ENCODE results near the gene CPSF4L. TPM values are rescaled to one million over a fixed set of nuclear protein-coding genes. Genes with fewer than 3 reads are reported as not detected.
A peak's percentile ranks its signal among the peaks of the same experiment; 100 is the strongest.

CPSF4L gene
- total and polyA plus RNA-seq, 7 donors: not detected

GRCh38 chr17:73279704-73280103 lies 18.0 kb upstream of the CPSF4L start:
- no peak overlapping the region for H3K27ac ChIP-seq

GRCh38 chr17:73278465-73279453 lies 17.1 kb upstream of the CPSF4L start:
- Histone ChIP-seq H3K4me3 (no peak overlapping the region), H3K4me1 (peaks cover 11% of the 10 kb centered on the region), H3K27me3 (ENCODE audit: insufficient read depth in 3 of 3, low read length in 2 of 3) (no peaks in the 10 kb centered on the region), H3K36me3 (ENCODE audit: insufficient read depth in 1 of 2, low read depth in 1 of 2) (no peaks in the 10 kb centered on the region), H3K27ac (peak overlapping the region; percentile 9), H3K9me3 (no peaks in the 10 kb centered on the region)
- TF ChIP-seq CTCF (IDR thresholded peaks at IDR 0.05): no peak
- DNase-seq (no peak), ATAC-seq (peak in 3 of 4 donors; percentile 27 to 64 (median 46))
- 45 to 46% (median 45%) methylated on average over 14 of the region's 14 CpGs for WGBS, 3 donors
- intact Hi-C loops (cut with DNase I): no loop called here

More at GRCh38 chr17:73279704-73280103, 18.0 kb upstream of the CPSF4L start:
- DNase-seq (no peak), ATAC-seq (peak in 1 of 4 donors; percentile 7)
- WGBS, 3 donors: 77 to 91% (median 80%) methylated on average over 7 of the region's 7 CpGs
- Histone ChIP-seq H3K4me1 (peaks cover 11% of the 10 kb centered on the region), H3K27me3 (ENCODE audit: insufficient read depth in 3 of 3, low read length in 2 of 3) (no peaks in the 10 kb centered on the region), H3K36me3 (ENCODE audit: insufficient read depth in 1 of 2, low read depth in 1 of 2) (peaks cover 0 to 2% of the 10 kb centered on the region in 2 donors), H3K9me3 (no peaks in the 10 kb centered on the region), H3K4me3 (no peak overlapping the region)
- intact Hi-C loops (cut with DNase I): no loop called here
- TF ChIP-seq CTCF (IDR thresholded peaks at IDR 0.05): no peak

- H3K27ac ChIP-seq: no peak overlapping the region
- ATAC-seq (peak in 3 of 4 donors; percentile 35 to 74 (median 43)), DNase-seq (no peak)
- WGBS, 3 donors: 50 to 57% (median 51%) methylated on average over 7 of the region's 7 CpGs
- intact Hi-C loops (cut with DNase I): no loop called here
- no peaks in the 10 kb centered on the region for H3K9me3 ChIP-seq
- TF ChIP-seq CTCF (IDR thresholded peaks at IDR 0.05): no peak
- no peaks in the 10 kb centered on the region for H3K36me3 ChIP-seq (ENCODE audit: insufficient read depth in 1 of 2, low read depth in 1 of 2)
- H3K4me3 ChIP-seq: no peak overlapping the region
- peaks cover 11% of the 10 kb centered on the region for H3K4me1 ChIP-seq
- H3K27me3 ChIP-seq (ENCODE audit: insufficient read depth in 3 of 3, low read length in 2 of 3): no peaks in the 10 kb centered on the region
Measured at GRCh38 chr17:73278049-73278464, 16.4 kb upstream of the CPSF4L start.

- H3K27me3 ChIP-seq (ENCODE audit: insufficient read depth in 3 of 3, low read length in 2 of 3): no peaks in the 10 kb centered on the region
- H3K4me3 ChIP-seq: no peak overlapping the region
- DNase-seq (no peak), ATAC-seq (no peak)
- H3K36me3 ChIP-seq (ENCODE audit: insufficient read depth in 1 of 2, low read depth in 1 of 2): no peaks in the 10 kb centered on the region
- no peak for TF ChIP-seq CTCF (IDR thresholded peaks at IDR 0.05)
- H3K27ac ChIP-seq: no peak overlapping the region
- intact Hi-C loops (cut with DNase I): no loop called here
- 98% methylated on average over 4 of the region's 4 CpGs for WGBS, 3 donors
- H3K9me3 ChIP-seq: no peaks in the 10 kb centered on the region
- peaks cover 11% of the 10 kb centered on the region for H3K4me1 ChIP-seq
Measured at GRCh38 chr17:73274490-73274889, 12.8 kb upstream of the CPSF4L start.

Data from psoas muscle (tissue), 8 donors.